Skeletal muscle satellite cell (primary cell): ENCODE results near the gene RGS12.

ENCODE experiments used
- H3K27me3 ChIP-seq: 2 replicates; pipeline ENCODE4 v1.7.0; 2013; ENCODE audit warnings: low read length; ENCODE audit not compliant: control insufficient read depth, insufficient read depth
- H3K36me3 ChIP-seq: 2 replicates; pipeline ENCODE4 v1.7.0; 2013; ENCODE audit warnings: mild to moderate bottlenecking, control low read depth, low read length; ENCODE audit not compliant: insufficient read depth
- H3K4me1 ChIP-seq: 2 replicates; pipeline ENCODE4 v1.7.0; 2013; ENCODE audit warnings: low read length; ENCODE audit not compliant: control insufficient read depth, insufficient read depth
- H3K4me2 ChIP-seq: 2 replicates; pipeline ENCODE4 v1.7.0; 2013; ENCODE audit warnings: mild to moderate bottlenecking, low read length
- H3K4me3 ChIP-seq: 2 replicates; pipeline ENCODE4 v1.7.0; 2013; ENCODE audit warnings: low read length
- H3K9ac ChIP-seq: 2 replicates; pipeline ENCODE4 v1.7.0; 2013; ENCODE audit warnings: mild to moderate bottlenecking, low read depth, low read length, moderate library complexity
- H3K9me3 ChIP-seq: replicated peaks from 2 replicates; pipeline ENCODE4 v1.7.0; 2013; ENCODE audit warnings: mild to moderate bottlenecking, control low read depth, low read length

The RGS12 gene

GRCh38 chr4:3332498-3332897 is 39.7 kb downstream of the RGS12 start:
- Histone ChIP-seq H3K36me3 (no peaks in the 10 kb centered on the region), H3K9ac (no peak overlapping the region), H3K4me2 (no peak overlapping the region), H3K9me3 (no peaks in the 10 kb centered on the region), H3K4me1 (no peaks in the 10 kb centered on the region), H3K27me3 (no peaks in the 10 kb centered on the region), H3K4me3 (no peak overlapping the region)

- Histone ChIP-seq H3K4me3 (no peak overlapping the region), H3K27me3 (no peaks in the 10 kb centered on the region), H3K9me3 (no peaks in the 10 kb centered on the region), H3K4me1 (no peaks in the 10 kb centered on the region), H3K9ac (no peak overlapping the region), H3K4me2 (no peak overlapping the region), H3K36me3 (no peaks in the 10 kb centered on the region)
Measured at GRCh38 chr4:3334316-3334715, 41.5 kb downstream of the RGS12 start.

GRCh38 chr4:3335385-3335784 is 42.6 kb downstream of the RGS12 start:
- no peaks in the 10 kb centered on the region for H3K27me3 ChIP-seq
- no peaks in the 10 kb centered on the region for H3K9me3 ChIP-seq
- H3K4me3 ChIP-seq = no peak overlapping the region
- no peaks in the 10 kb centered on the region for H3K36me3 ChIP-seq
- no peaks in the 10 kb centered on the region for H3K4me1 ChIP-seq
- H3K4me2 ChIP-seq = no peak overlapping the region
- no peak overlapping the region for H3K9ac ChIP-seq

- Histone ChIP-seq H3K4me2 (no peak overlapping the region), H3K36me3 (no peaks in the 10 kb centered on the region), H3K9me3 (no peaks in the 10 kb centered on the region), H3K9ac (no peak overlapping the region), H3K4me1 (no peaks in the 10 kb centered on the region), H3K27me3 (no peaks in the 10 kb centered on the region), H3K4me3 (no peak overlapping the region)
Measured at GRCh38 chr4:3335982-3336381, 43.2 kb downstream of the RGS12 start.

- no peak overlapping the region for H3K9ac ChIP-seq
- no peaks in the 10 kb centered on the region for H3K9me3 ChIP-seq
- no peak overlapping the region for H3K4me3 ChIP-seq
- no peaks in the 10 kb centered on the region for H3K36me3 ChIP-seq
- no peaks in the 10 kb centered on the region for H3K27me3 ChIP-seq
- H3K4me1 ChIP-seq = peaks cover under 1% of the 10 kb centered on the region
- no peak overlapping the region for H3K4me2 ChIP-seq
Measured at GRCh38 chr4:3336382-3337356, 43.8 kb downstream of the RGS12 start.

GRCh38 chr4:3337357-3337732 is 44.5 kb downstream of the RGS12 start:
- H3K4me3 ChIP-seq = no peak overlapping the region
- no peak overlapping the region for H3K4me2 ChIP-seq
- no peaks in the 10 kb centered on the region for H3K9me3 ChIP-seq
- H3K36me3 ChIP-seq = no peaks in the 10 kb centered on the region
- H3K9ac ChIP-seq = no peak overlapping the region
- H3K27me3 ChIP-seq = no peaks in the 10 kb centered on the region
- peaks cover 7% of the 10 kb centered on the region for H3K4me1 ChIP-seq

- H3K9me3 ChIP-seq = no peaks in the 10 kb centered on the region
- H3K9ac ChIP-seq = no peak overlapping the region
- no peaks in the 10 kb centered on the region for H3K36me3 ChIP-seq
- no peak overlapping the region for H3K4me2 ChIP-seq
- H3K27me3 ChIP-seq = no peaks in the 10 kb centered on the region
- peaks cover 10% of the 10 kb centered on the region for H3K4me1 ChIP-seq
- H3K4me3 ChIP-seq = no peak overlapping the region
Measured at GRCh38 chr4:3337811-3338210, 45.0 kb downstream of the RGS12 start.

- Histone ChIP-seq H3K9me3 (no peaks in the 10 kb centered on the region), H3K4me1 (peaks cover 14% of the 10 kb centered on the region), H3K4me3 (no peak overlapping the region), H3K27me3 (no peaks in the 10 kb centered on the region), H3K4me2 (no peak overlapping the region), H3K36me3 (no peaks in the 10 kb centered on the region), H3K9ac (no peak overlapping the region)
Measured at GRCh38 chr4:3338321-3338838, 45.6 kb downstream of the RGS12 start.

- Histone ChIP-seq H3K4me2 (no peak overlapping the region), H3K9me3 (no peaks in the 10 kb centered on the region), H3K4me1 (peaks cover 14% of the 10 kb centered on the region), H3K4me3 (no peak overlapping the region), H3K27me3 (no peaks in the 10 kb centered on the region), H3K9ac (no peak overlapping the region), H3K36me3 (no peaks in the 10 kb centered on the region)
Measured at GRCh38 chr4:3338976-3339531, 46.2 kb downstream of the RGS12 start.

GRCh38 chr4:3339577-3339976 is 46.8 kb downstream of the RGS12 start:
- H3K4me3 ChIP-seq = no peak overlapping the region
- H3K27me3 ChIP-seq = no peaks in the 10 kb centered on the region
- H3K9me3 ChIP-seq = no peaks in the 10 kb centered on the region
- no peaks in the 10 kb centered on the region for H3K36me3 ChIP-seq
- H3K9ac ChIP-seq = no peak overlapping the region
- peaks cover 14% of the 10 kb centered on the region for H3K4me1 ChIP-seq
- H3K4me2 ChIP-seq = no peak overlapping the region

GRCh38 chr4:3340038-3340699 is 47.3 kb downstream of the RGS12 start:
- Histone ChIP-seq H3K4me2 (no peak overlapping the region), H3K27me3 (no peaks in the 10 kb centered on the region), H3K9me3 (no peaks in the 10 kb centered on the region), H3K36me3 (no peaks in the 10 kb centered on the region), H3K4me1 (peaks cover 14% of the 10 kb centered on the region), H3K9ac (no peak overlapping the region), H3K4me3 (no peak overlapping the region)
